NK-92 (cell line): ENCODE measurements around the gene IZUMO1.

ENCODE experiments used
- DNase-seq: peaks from one replicate; lab custom pipeline; 2025; ENCODE audit not compliant: unreplicated experiment; lab: John Stamatoyannopoulos, UW

The IZUMO1 gene

GRCh38 chr19:48757741-48758144, 11.0 kb upstream of the IZUMO1 start:
- DNase-seq: no peak

- DNase-seq: no peak
These were observed 10.5 kb upstream of the IZUMO1 start for GRCh38 chr19:48757089-48757675.

- DNase-seq: no peak
These were observed 10.0 kb upstream of the IZUMO1 start for GRCh38 chr19:48756686-48757085.

- DNase-seq: no peak
These were observed 9.5 kb upstream of the IZUMO1 start for GRCh38 chr19:48756212-48756611.

- DNase-seq: no peak
These were observed 9.1 kb upstream of the IZUMO1 start for GRCh38 chr19:48755787-48756186.

- DNase-seq: no peak
These were observed 8.5 kb upstream of the IZUMO1 start, which contains the start of gene FGF21 for GRCh38 chr19:48755084-48755641. Gene FGF21 (plus strand): TSS chr19:48755524. CDS start chr19:48756237, 713 bp downstream.

- DNase-seq: no peak
These were observed 6.0 kb upstream of the IZUMO1 start, which contains the start of gene FUT1 for GRCh38 chr19:48752496-48753365. Gene FUT1 (minus strand): TSS chr19:48752641. CDS start chr19:48751281, 1,360 bp downstream.

GRCh38 chr19:48751845-48752495, 5.3 kb upstream of the IZUMO1 start:
- no peak for DNase-seq

GRCh38 chr19:48750771-48751504, 4.2 kb upstream of the IZUMO1 start:
- no peak for DNase-seq

- DNase-seq: no peak
These were observed 3.6 kb upstream of the IZUMO1 start for GRCh38 chr19:48750351-48750750.

- DNase-seq: no peak
These were observed 3.0 kb upstream of the IZUMO1 start for GRCh38 chr19:48749571-48750198.

- no peak for DNase-seq
These were observed 599 bp downstream of the IZUMO1 start for GRCh38 chr19:48746110-48746509.

GRCh38 chr19:48745208-48745995, 1.3 kb downstream of the IZUMO1 start:
- DNase-seq: no peak

GRCh38 chr19:48742096-48742495, 4.6 kb downstream of the IZUMO1 start:
- DNase-seq: no peak

GRCh38 chr19:48741129-48741999, 5.3 kb downstream of the IZUMO1 start:
- no peak for DNase-seq

- DNase-seq: no peak
These were observed 6.3 kb downstream of the IZUMO1 start, which contains the start of gene RASIP1 for GRCh38 chr19:48740164-48740972. Gene RASIP1 (minus strand): TSS chr19:48740610. CDS start chr19:48740282, 328 bp downstream.

- no peak for DNase-seq
These were observed 7.1 kb downstream of the IZUMO1 start for GRCh38 chr19:48739404-48740163.
